Amniotic epithelial cell (primary cell): ENCODE results near the gene OR9K2.
A peak's percentile ranks its signal among the peaks of the same experiment; 100 is the strongest.
"Not testable (repeated sequence)": the region's sequence is repeated elsewhere in the genome, so short reads cannot be mapped to it uniquely, and the experiment has no call there.

Experiments used
- DNase-seq: peaks from one replicate; pipeline ENCODE4 v3.0.0-alpha.2; 2010; ENCODE audit warnings: low read depth

The OR9K2 gene

GRCh38 chr12:55126106-55126505 lies at the start of gene OR9K2:
Gene OR9K2 (plus strand): TSS chr12:55126406. CDS start chr12:55129835, 3,429 bp downstream.
- no peak for DNase-seq

GRCh38 chr12:55092579-55092978 lies 33.6 kb upstream of the OR9K2 start:
- DNase-seq = no peak

- DNase-seq = no peak
Observed at GRCh38 chr12:55112378-55112875, 13.8 kb upstream of the OR9K2 start.

- no peak for DNase-seq
Observed at GRCh38 chr12:55116152-55116551, 10.1 kb upstream of the OR9K2 start.

GRCh38 chr12:55132816-55133215 lies 6.6 kb downstream of the OR9K2 start:
- DNase-seq = no peak

GRCh38 chr12:55142669-55143565 lies 16.7 kb downstream of the OR9K2 start:
- peak; percentile 38 for DNase-seq

GRCh38 chr12:55143566-55143870 lies 17.3 kb downstream of the OR9K2 start:
- DNase-seq = no peak

GRCh38 chr12:55167010-55167640 lies 40.9 kb downstream of the OR9K2 start:
- DNase-seq = not testable (repeated sequence)

- no peak for DNase-seq
Observed at GRCh38 chr12:55171445-55171844, 45.2 kb downstream of the OR9K2 start.

GRCh38 chr12:55171846-55172245 lies 45.6 kb downstream of the OR9K2 start:
- not testable (repeated sequence) for DNase-seq

GRCh38 chr12:55172686-55173085 lies 46.5 kb downstream of the OR9K2 start:
- DNase-seq = no peak

GRCh38 chr12:55173456-55173855 lies 47.2 kb downstream of the OR9K2 start:
- no peak for DNase-seq
